Panc1 (cell line): Measurements from ENCODE around the gene UGT1A7. TPM values are rescaled to one million over a fixed set of nuclear protein-coding genes. Genes with fewer than 3 reads are reported as not detected.
"Not testable (repeated sequence)": the region's sequence is repeated elsewhere in the genome, so short reads cannot be mapped to it uniquely, and the experiment has no call there.

Experiments used
- ATAC-seq: fragments of 200-7000 bp; cut with Tn5 transposase; 2 replicates; pipeline ENCODE4 v1.9.1; 2020; ENCODE audit warnings: mild to moderate bottlenecking, moderate library complexity
- BruUV-seq: library from RNA; stranded (reverse); fragments of 400-500 nt; replicated peaks from 2 replicates; lab custom pipeline; 2021; lab: Mats Ljungman, UMichigan
- CTCF ChIA-PET: fragments of 300-600 bp; sonication (Branson Sonifier 250); formaldehyde crosslinking; loops from one replicate; lab custom pipeline; 2022; ENCODE audit warnings: antibody characterized with exemption; lab: Charles Lee
- POLR2A ChIA-PET: fragments of 300-600 bp; sonication (Branson Sonifier 250); formaldehyde crosslinking; loops from one replicate; lab custom pipeline; 2022; ENCODE audit warnings: antibody characterized with exemption; lab: Charles Lee
- DNase-seq: peaks from one replicate; pipeline ENCODE4 v3.0.0-alpha.2; 2010; ENCODE audit warnings: low read depth, low spot score
- H3K27ac ChIP-seq: 2 replicates; pipeline ENCODE4 v1.5.1; 2011; ENCODE audit warnings: mild to moderate bottlenecking, low read length, inconsistent platforms
- H3K27me3 ChIP-seq: fragments of 200-500 bp; sonication (Bioruptor generic); 2 replicates; pipeline ENCODE4 v1.6.0; 2014; ENCODE audit warnings: low read length, inconsistent platforms; ENCODE audit not compliant: control insufficient read depth, insufficient read depth
- H3K36me3 ChIP-seq: fragments of 200-500 bp; sonication (Bioruptor generic); 2 replicates; pipeline ENCODE4 v1.5.1; 2014; ENCODE audit warnings: inconsistent platforms, mild to moderate bottlenecking, low read length, moderate library complexity; ENCODE audit not compliant: control insufficient read depth, insufficient read depth
- H3K4me1 ChIP-seq: 2 replicates; pipeline ENCODE4 v1.5.1; 2011; ENCODE audit warnings: inconsistent platforms, mild to moderate bottlenecking, low read length, moderate library complexity; ENCODE audit not compliant: control insufficient read depth, insufficient read depth
- H3K4me3 ChIP-seq, 2 experiments: 2 replicates each; pipeline ENCODE4 v1.5.1; 2011 to 2012; ENCODE audit warnings: low read depth in 2 of 2, low read length in 2 of 2, mild to moderate bottlenecking in 2 of 2, inconsistent platforms in 1 of 2, moderate library complexity in 1 of 2
- H3K9me3 ChIP-seq: fragments of 200-500 bp; sonication (Bioruptor generic); 2 replicates; pipeline ENCODE4 v1.5.1; 2014; ENCODE audit warnings: low read depth, mild to moderate bottlenecking, inconsistent platforms, low read length, moderate library complexity; ENCODE audit not compliant: control insufficient read depth, insufficient read depth
- POLR2AphosphoS5 ChIP-seq: IDR thresholded peaks from 2 replicates; pipeline ENCODE4 v1.6.1; 2012; ENCODE audit warnings: mild to moderate bottlenecking, low read depth, low read length, moderate library complexity
- SIN3A ChIP-seq: IDR thresholded peaks from 2 replicates; pipeline ENCODE4 v1.6.1; 2012; ENCODE audit warnings: low read depth, mild to moderate bottlenecking, low read length, moderate library complexity, borderline replicate concordance; ENCODE audit not compliant: insufficient read depth
- TCF7L2 ChIP-seq: IDR thresholded peaks from 2 replicates; pipeline ENCODE4 v1.6.1; 2011; ENCODE audit warnings: mild to moderate bottlenecking, low read depth, low read length, inconsistent platforms
- in situ Hi-C: cut with HindIII; loops from 2 replicates; pipeline ENCODE4 v1.10.0; 2016; ENCODE audit warnings: low sequenced_read_pairs, low pct_unique_long_range_greater_than_20kb
- intact Hi-C: fragments of 100-400 bp; cut with micrococcal nuclease; formaldehyde crosslinking; loops from one replicate; pipeline ENCODE4 v1.10.0; 2022; ENCODE audit not compliant: unreplicated experiment
- total RNA-seq: library from RNA; stranded (reverse); gene quantifications from one replicate; pipeline ENCODE4 v1.2.1, GENCODE V29; 2021; ENCODE audit not compliant: unreplicated experiment
- TF ChIP-seq, protein P1 (sequence below): fragments of 450-650 bp; IDR thresholded peaks from 2 replicates; pipeline ENCODE4 v1.5.1; 2017; ENCODE audit warnings: mild to moderate bottlenecking
- TF ChIP-seq, protein P2 (sequence below), 2 experiments: IDR thresholded peaks; 2 replicates each; pipeline ENCODE4 v1.6.1; 2011 to 2012; ENCODE audit warnings: low read depth in 2 of 2, control low read depth in 1 of 2, low read length in 1 of 2, mild to moderate bottlenecking in 1 of 2, moderate library complexity in 1 of 2; ENCODE audit not compliant: insufficient read depth in 1 of 2

The UGT1A7 gene
- total RNA-seq, 1 experiment from 2014 or later = not detected

DNA sequence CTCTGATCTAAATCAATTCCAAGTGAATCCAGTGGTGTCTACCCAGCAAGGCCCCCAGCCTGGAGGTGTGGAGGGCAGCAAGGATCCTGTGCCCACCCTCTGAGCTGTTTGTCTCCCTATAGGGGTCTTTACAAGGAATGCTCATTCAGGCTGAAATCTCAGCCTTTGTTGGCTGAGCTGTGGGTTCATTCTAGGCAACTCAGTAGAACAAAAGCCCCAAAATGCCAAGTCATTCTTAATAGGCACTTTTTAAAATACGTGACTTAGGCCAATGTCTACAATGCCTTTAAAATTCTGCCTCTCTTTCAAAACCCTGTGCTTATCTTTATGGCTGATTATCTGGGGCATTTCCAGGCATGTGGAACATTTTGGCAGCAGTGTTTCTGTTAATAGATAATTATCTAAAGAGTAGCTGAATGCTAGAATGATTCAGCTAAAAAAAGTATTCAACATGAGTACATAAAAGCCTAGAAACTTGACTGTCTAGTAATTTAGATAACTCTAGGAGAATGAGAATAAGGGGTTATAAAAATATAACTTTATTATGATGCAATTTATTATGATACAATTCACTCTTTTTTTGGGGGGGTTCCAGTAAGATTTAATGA lies 18.4 kb downstream of the UGT1A7 start:
- no TSS peak for BruUV-seq

DNA sequence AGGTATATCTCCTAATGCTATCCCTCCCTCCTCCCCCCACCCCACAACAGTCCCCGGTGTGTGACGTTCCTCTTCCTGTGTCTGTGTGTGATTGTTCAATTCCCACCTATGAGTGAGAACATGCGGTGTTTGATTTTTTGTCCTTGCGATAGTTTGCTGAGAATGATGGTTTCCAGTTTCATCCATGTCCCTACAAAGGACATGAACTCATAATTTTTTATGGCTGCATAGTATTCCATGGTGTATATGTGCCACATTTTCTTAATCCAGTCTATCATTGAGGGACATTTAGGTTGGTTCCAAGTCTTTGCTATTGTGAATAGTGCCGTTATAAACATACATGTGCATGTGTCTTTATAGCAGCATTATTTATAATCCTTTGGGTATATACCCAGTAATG lies 19.1 kb downstream of the UGT1A7 start:
- CTCF ChIA-PET, H3K4me1 ChIP-seq, H3K27ac ChIP-seq, DNase-seq, ATAC-seq, in situ Hi-C loops, POLR2A ChIA-PET, H3K4me3 ChIP-seq, H3K27me3 ChIP-seq, BruUV-seq, intact Hi-C loops, H3K9me3 ChIP-seq, H3K36me3 ChIP-seq: not testable (repeated sequence)

More for the DNA sequence above, 18.4 kb downstream of the UGT1A7 start:
- no peak for DNase-seq
- TF ChIP-seq, protein P1, sequence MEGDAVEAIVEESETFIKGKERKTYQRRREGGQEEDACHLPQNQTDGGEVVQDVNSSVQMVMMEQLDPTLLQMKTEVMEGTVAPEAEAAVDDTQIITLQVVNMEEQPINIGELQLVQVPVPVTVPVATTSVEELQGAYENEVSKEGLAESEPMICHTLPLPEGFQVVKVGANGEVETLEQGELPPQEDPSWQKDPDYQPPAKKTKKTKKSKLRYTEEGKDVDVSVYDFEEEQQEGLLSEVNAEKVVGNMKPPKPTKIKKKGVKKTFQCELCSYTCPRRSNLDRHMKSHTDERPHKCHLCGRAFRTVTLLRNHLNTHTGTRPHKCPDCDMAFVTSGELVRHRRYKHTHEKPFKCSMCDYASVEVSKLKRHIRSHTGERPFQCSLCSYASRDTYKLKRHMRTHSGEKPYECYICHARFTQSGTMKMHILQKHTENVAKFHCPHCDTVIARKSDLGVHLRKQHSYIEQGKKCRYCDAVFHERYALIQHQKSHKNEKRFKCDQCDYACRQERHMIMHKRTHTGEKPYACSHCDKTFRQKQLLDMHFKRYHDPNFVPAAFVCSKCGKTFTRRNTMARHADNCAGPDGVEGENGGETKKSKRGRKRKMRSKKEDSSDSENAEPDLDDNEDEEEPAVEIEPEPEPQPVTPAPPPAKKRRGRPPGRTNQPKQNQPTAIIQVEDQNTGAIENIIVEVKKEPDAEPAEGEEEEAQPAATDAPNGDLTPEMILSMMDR = no peak
- TF ChIP-seq, protein P2, sequence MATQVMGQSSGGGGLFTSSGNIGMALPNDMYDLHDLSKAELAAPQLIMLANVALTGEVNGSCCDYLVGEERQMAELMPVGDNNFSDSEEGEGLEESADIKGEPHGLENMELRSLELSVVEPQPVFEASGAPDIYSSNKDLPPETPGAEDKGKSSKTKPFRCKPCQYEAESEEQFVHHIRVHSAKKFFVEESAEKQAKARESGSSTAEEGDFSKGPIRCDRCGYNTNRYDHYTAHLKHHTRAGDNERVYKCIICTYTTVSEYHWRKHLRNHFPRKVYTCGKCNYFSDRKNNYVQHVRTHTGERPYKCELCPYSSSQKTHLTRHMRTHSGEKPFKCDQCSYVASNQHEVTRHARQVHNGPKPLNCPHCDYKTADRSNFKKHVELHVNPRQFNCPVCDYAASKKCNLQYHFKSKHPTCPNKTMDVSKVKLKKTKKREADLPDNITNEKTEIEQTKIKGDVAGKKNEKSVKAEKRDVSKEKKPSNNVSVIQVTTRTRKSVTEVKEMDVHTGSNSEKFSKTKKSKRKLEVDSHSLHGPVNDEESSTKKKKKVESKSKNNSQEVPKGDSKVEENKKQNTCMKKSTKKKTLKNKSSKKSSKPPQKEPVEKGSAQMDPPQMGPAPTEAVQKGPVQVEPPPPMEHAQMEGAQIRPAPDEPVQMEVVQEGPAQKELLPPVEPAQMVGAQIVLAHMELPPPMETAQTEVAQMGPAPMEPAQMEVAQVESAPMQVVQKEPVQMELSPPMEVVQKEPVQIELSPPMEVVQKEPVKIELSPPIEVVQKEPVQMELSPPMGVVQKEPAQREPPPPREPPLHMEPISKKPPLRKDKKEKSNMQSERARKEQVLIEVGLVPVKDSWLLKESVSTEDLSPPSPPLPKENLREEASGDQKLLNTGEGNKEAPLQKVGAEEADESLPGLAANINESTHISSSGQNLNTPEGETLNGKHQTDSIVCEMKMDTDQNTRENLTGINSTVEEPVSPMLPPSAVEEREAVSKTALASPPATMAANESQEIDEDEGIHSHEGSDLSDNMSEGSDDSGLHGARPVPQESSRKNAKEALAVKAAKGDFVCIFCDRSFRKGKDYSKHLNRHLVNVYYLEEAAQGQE (IDR thresholded peaks at IDR 0.05; ENCODE audit: insufficient read depth in 1 of 2, low read depth in 2 of 2, low read length in 1 of 2) = no peak
- TF ChIP-seq TCF7L2 (peak; percentile 73), POLR2AphosphoS5 (0 out of 2 replicates have a peak, but pooled peaks have one; percentile 32), SIN3A (no peak)
- Histone ChIP-seq H3K9me3 (no peaks in the 10 kb centered on the region), H3K4me3 (no peak overlapping the region), H3K36me3 (no peaks in the 10 kb centered on the region), H3K27ac (peak overlapping the region; percentile 53; the same call in 1 of the 2 replicates), H3K27me3 (no peaks in the 10 kb centered on the region), H3K4me1 (no peaks in the 10 kb centered on the region)
- intact Hi-C loops = no loop called here
- peak; percentile 58; the same call in 1 of the 2 replicates for ATAC-seq
- in situ Hi-C loops = no loop called here
- CTCF ChIA-PET = no interaction called here
- POLR2A ChIA-PET = no interaction called here

DNA sequence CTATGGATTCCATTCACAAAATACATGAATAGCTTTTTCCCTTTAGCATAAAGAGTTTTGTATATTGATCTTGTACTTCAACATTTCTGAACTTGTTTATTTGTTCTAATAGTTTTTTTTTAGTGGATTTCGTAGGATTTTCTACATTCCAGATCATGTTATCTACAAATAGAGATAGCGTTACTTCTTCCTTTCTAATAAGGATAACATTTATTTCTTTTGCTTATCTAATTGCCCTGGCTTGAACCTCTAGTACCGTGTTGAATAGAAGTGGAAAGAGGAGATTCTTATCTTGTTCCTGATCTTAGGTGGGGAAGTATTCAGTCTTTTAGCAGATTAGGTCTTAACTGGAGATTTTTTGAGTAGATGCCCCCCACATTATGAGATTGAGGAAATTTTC lies 20.5 kb downstream of the UGT1A7 start:
- BruUV-seq = no TSS peak
- ChIA-PET POLR2A (interaction anchor here (0.9 kb wide), 1 partner anchor 323 kb away, joined by 3 read pairs; no protein-coding TSS in a partner anchor), CTCF (no interaction called here)
- in situ Hi-C loops = no loop called here
- Histone ChIP-seq H3K27me3 (no peaks in the 10 kb centered on the region), H3K36me3 (no peaks in the 10 kb centered on the region), H3K4me1 (peaks cover 5% of the 10 kb centered on the region), H3K9me3 (no peaks in the 10 kb centered on the region), H3K27ac (no peak overlapping the region), H3K4me3 (no peak overlapping the region)
- ATAC-seq = no peak
- TF ChIP-seq SIN3A = no peak
- TF ChIP-seq TCF7L2 = no peak
- no peak for TF ChIP-seq POLR2AphosphoS5
- TF ChIP-seq, protein P1 = no peak
- TF ChIP-seq, protein P2 (IDR thresholded peaks at IDR 0.05; ENCODE audit: insufficient read depth in 1 of 2, low read depth in 2 of 2, low read length in 1 of 2) = no peak
- intact Hi-C loops = no loop called here
- no peak for DNase-seq
